ENCODE data around the gene LARP4B.

DNA sequence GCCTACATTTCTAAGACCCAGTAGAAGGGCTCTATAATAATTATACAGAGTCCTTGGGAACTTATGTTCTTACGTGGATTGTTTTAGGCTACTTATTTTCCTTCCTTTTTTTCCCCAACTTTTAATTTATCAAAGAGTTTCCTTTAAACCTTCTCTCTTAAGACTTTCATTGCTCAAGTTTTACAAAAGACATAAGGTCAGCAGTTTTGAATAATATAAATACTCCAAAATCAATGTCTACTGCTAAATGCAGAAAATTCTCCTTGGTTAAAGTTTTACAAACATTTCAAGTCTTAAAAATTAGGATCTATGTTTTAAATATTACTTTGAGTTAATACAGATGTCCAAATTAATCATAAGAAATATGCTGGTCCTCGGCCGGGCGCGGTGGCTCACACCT, 97.0 kb downstream of the LARP4B start:
- TF ChIP-seq, protein P1, sequence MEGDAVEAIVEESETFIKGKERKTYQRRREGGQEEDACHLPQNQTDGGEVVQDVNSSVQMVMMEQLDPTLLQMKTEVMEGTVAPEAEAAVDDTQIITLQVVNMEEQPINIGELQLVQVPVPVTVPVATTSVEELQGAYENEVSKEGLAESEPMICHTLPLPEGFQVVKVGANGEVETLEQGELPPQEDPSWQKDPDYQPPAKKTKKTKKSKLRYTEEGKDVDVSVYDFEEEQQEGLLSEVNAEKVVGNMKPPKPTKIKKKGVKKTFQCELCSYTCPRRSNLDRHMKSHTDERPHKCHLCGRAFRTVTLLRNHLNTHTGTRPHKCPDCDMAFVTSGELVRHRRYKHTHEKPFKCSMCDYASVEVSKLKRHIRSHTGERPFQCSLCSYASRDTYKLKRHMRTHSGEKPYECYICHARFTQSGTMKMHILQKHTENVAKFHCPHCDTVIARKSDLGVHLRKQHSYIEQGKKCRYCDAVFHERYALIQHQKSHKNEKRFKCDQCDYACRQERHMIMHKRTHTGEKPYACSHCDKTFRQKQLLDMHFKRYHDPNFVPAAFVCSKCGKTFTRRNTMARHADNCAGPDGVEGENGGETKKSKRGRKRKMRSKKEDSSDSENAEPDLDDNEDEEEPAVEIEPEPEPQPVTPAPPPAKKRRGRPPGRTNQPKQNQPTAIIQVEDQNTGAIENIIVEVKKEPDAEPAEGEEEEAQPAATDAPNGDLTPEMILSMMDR (IDR thresholded peaks at IDR 0.05): no peak
- no peak for TF ChIP-seq POLR2A (IDR thresholded peaks at IDR 0.05)

Data from vagina (tissue), 2 donors.